WTC11 (cell line): ENCODE results near the gene RSPO4. TPM values are rescaled to one million over a fixed set of nuclear protein-coding genes. Genes with fewer than 3 reads are reported as not detected.

ENCODE experiments used
- ATAC-seq: fragments of 200-7000 bp; cut with Tn5 transposase; 2 replicates; pipeline ENCODE4 v1.10.0; 2021; ENCODE audit warnings: mild to moderate bottlenecking, moderate library complexity
- CTCF ChIA-PET: fragments of 300-600 bp; sonication (Branson Sonifier 250); formaldehyde crosslinking; loops from one replicate; lab custom pipeline; 2021; ENCODE audit warnings: antibody characterized with exemption; lab: Charles Lee
- POLR2A ChIA-PET: fragments of 350-600 bp; sonication (Branson Sonifier 250); formaldehyde crosslinking; loops from one replicate; lab custom pipeline; 2021; ENCODE audit warnings: antibody characterized with exemption; lab: Charles Lee
- DNase-seq: peaks from one replicate; pipeline ENCODE4 v3.0.0; 2021; ENCODE audit warnings: low spot score
- H3K27ac Mint-ChIP-seq: 2 replicates; pipeline ENCODE4 v1.8.0; 2021; ENCODE audit warnings: mixed read lengths
- H3K27me3 Mint-ChIP-seq: 2 replicates; pipeline ENCODE4 v1.8.0; 2021; ENCODE audit warnings: low read depth, mild to moderate bottlenecking, moderate library complexity, mixed read lengths
- H3K36me3 Mint-ChIP-seq: 2 replicates; pipeline ENCODE4 v1.8.0; 2021; ENCODE audit warnings: mixed read lengths
- H3K4me1 Mint-ChIP-seq: 2 replicates; pipeline ENCODE4 v1.8.0; 2022; ENCODE audit warnings: mixed read lengths
- H3K4me3 Mint-ChIP-seq: 2 replicates; pipeline ENCODE4 v1.8.0; 2021; ENCODE audit warnings: mild to moderate bottlenecking, moderate library complexity, mixed read lengths
- H3K9me3 Mint-ChIP-seq: 2 replicates; pipeline ENCODE4 v1.8.0; 2021; ENCODE audit warnings: mixed read lengths
- ATF3 ChIP-seq: sonication (generic); formaldehyde crosslinking; conservative IDR thresholded peaks from 2 replicates; pipeline ENCODE4 v1.8.1; 2022; ENCODE audit warnings: mild to moderate bottlenecking, missing genetic modification reagents
- CREM ChIP-seq: sonication (generic); formaldehyde crosslinking; IDR thresholded peaks from 2 replicates; pipeline ENCODE4 v1.8.1; 2022; ENCODE audit warnings: mild to moderate bottlenecking, missing genetic modification reagents, moderate library complexity
- E2F1 ChIP-seq: sonication (generic); formaldehyde crosslinking; IDR thresholded peaks from 2 replicates; pipeline ENCODE4 v1.8.0; 2022; ENCODE audit warnings: mild to moderate bottlenecking, missing genetic modification reagents
- E2F4 ChIP-seq: sonication (generic); formaldehyde crosslinking; IDR thresholded peaks from 2 replicates; pipeline ENCODE4 v1.8.1; 2022; ENCODE audit warnings: low read depth, mild to moderate bottlenecking, moderate library complexity, missing genetic modification reagents, borderline replicate concordance
- E2F5 ChIP-seq: sonication (generic); formaldehyde crosslinking; IDR thresholded peaks from 2 replicates; pipeline ENCODE4 v1.8.1; 2022; ENCODE audit warnings: mild to moderate bottlenecking, moderate library complexity, missing genetic modification reagents
- EMX1 ChIP-seq: fragments of 250-450 bp; sonication (Bioruptor Pico); IDR thresholded peaks from 2 replicates; pipeline ENCODE4 v1.8.0; 2021; ENCODE audit warnings: mild to moderate bottlenecking
- ETV6 ChIP-seq: sonication (generic); formaldehyde crosslinking; IDR thresholded peaks from 2 replicates; pipeline ENCODE4 v1.8.1; 2022; ENCODE audit warnings: mild to moderate bottlenecking, missing genetic modification reagents
- FOXJ3 ChIP-seq: sonication (generic); formaldehyde crosslinking; IDR thresholded peaks from 2 replicates; pipeline ENCODE4 v1.9.0; 2021; ENCODE audit warnings: missing genetic modification reagents, mild to moderate bottlenecking, borderline replicate concordance
- GTF2I ChIP-seq: fragments of 250-450 bp; sonication (Bioruptor Pico); conservative IDR thresholded peaks from 2 replicates; pipeline ENCODE4 v1.4.0; 2021; ENCODE audit warnings: mild to moderate bottlenecking
- HMGXB4 ChIP-seq: sonication (generic); formaldehyde crosslinking; IDR thresholded peaks from 2 replicates; pipeline ENCODE4 v1.8.1; 2023; ENCODE audit warnings: mild to moderate bottlenecking, moderate library complexity, missing genetic modification reagents
- IRF1 ChIP-seq: sonication (generic); formaldehyde crosslinking; IDR thresholded peaks from 2 replicates; pipeline ENCODE4 v1.8.0; 2023; ENCODE audit warnings: missing genetic modification reagents
- JUN ChIP-seq: sonication (generic); formaldehyde crosslinking; IDR thresholded peaks from 2 replicates; pipeline ENCODE4 v1.8.0; 2023; ENCODE audit warnings: mild to moderate bottlenecking, missing genetic modification reagents
- KAT7 ChIP-seq: sonication (generic); formaldehyde crosslinking; IDR thresholded peaks from 2 replicates; pipeline ENCODE4 v1.8.1; 2023; ENCODE audit warnings: missing genetic modification reagents, mild to moderate bottlenecking, borderline replicate concordance
- MLX ChIP-seq: sonication (generic); formaldehyde crosslinking; IDR thresholded peaks from 2 replicates; pipeline ENCODE4 v1.8.1; 2023; ENCODE audit warnings: mild to moderate bottlenecking, missing genetic modification reagents, moderate library complexity
- MXD4 ChIP-seq: fragments of 250-450 bp; sonication (Bioruptor Pico); IDR thresholded peaks from 2 replicates; pipeline ENCODE4 v1.8.0; 2021; ENCODE audit warnings: mild to moderate bottlenecking, moderate library complexity, borderline replicate concordance
- NFATC4 ChIP-seq: fragments of 250-450 bp; sonication (Bioruptor Pico); IDR thresholded peaks from 2 replicates; pipeline ENCODE4 v1.9.0; 2021; ENCODE audit warnings: mild to moderate bottlenecking
- NFE2L1 ChIP-seq: sonication (generic); formaldehyde crosslinking; IDR thresholded peaks from 2 replicates; pipeline ENCODE4 v1.8.1; 2023; ENCODE audit warnings: missing genetic modification reagents
- NR1H2 ChIP-seq: sonication (generic); formaldehyde crosslinking; IDR thresholded peaks from 2 replicates; pipeline ENCODE4 v1.9.0; 2021; ENCODE audit warnings: mild to moderate bottlenecking, moderate library complexity, missing genetic modification reagents
- NR3C1 ChIP-seq: sonication (generic); formaldehyde crosslinking; conservative IDR thresholded peaks from 2 replicates; pipeline ENCODE4 v1.8.1; 2023; ENCODE audit warnings: low read depth, mild to moderate bottlenecking, missing genetic modification reagents
- SMAD3 ChIP-seq: sonication (generic); formaldehyde crosslinking; IDR thresholded peaks from 2 replicates; pipeline ENCODE4 v1.8.0; 2022; ENCODE audit warnings: missing genetic modification reagents, mild to moderate bottlenecking, borderline replicate concordance
- SOX15 ChIP-seq: fragments of 250-450 bp; sonication (Bioruptor Pico); IDR thresholded peaks from 2 replicates; pipeline ENCODE4 v1.9.0; 2021; ENCODE audit warnings: mild to moderate bottlenecking
- TP53 ChIP-seq: sonication (generic); formaldehyde crosslinking; IDR thresholded peaks from 2 replicates; pipeline ENCODE4 v1.8.1; 2023; ENCODE audit warnings: mild to moderate bottlenecking, missing genetic modification reagents
- ZMAT4 ChIP-seq: fragments of 250-450 bp; sonication (Bioruptor Pico); IDR thresholded peaks from 2 replicates; pipeline ENCODE4 v1.9.0; 2021; ENCODE audit warnings: mild to moderate bottlenecking
- ZNF121 ChIP-seq: sonication (generic); formaldehyde crosslinking; IDR thresholded peaks from 2 replicates; pipeline ENCODE4 v1.8.0; 2023; ENCODE audit warnings: missing genetic modification reagents
- ZNF219 ChIP-seq: sonication (generic); formaldehyde crosslinking; IDR thresholded peaks from 2 replicates; pipeline ENCODE4 v1.8.0; 2023; ENCODE audit warnings: missing genetic modification reagents, mild to moderate bottlenecking, borderline replicate concordance
- ZNF263 ChIP-seq: sonication (generic); formaldehyde crosslinking; IDR thresholded peaks from 2 replicates; pipeline ENCODE4 v1.8.1; 2022; ENCODE audit warnings: low read depth, mild to moderate bottlenecking, moderate library complexity, missing genetic modification reagents
- ZNF423 ChIP-seq: fragments of 250-450 bp; sonication (Bioruptor Pico); IDR thresholded peaks from 2 replicates; pipeline ENCODE4 v2.1.2; 2022; ENCODE audit warnings: mild to moderate bottlenecking, moderate library complexity
- total RNA-seq: library from RNA; stranded (reverse); gene quantifications from 3 replicates; pipeline ENCODE4 v1.2.3, GENCODE V29; 2021

Gene RSPO4
- total RNA-seq, 1 experiment from 2014 or later = 4.5 TPM

- no peak for TF ChIP-seq MLX (CRISPR knock-in tag)
- no peak for TF ChIP-seq NR1H2 (CRISPR knock-in tag)
- no peak for TF ChIP-seq FOXJ3 (CRISPR knock-in tag)
- no peak for TF ChIP-seq NFATC4 (CRISPR knock-in tag)
- no peak for TF ChIP-seq NFE2L1 (CRISPR knock-in tag)
- TF ChIP-seq KAT7 (CRISPR knock-in tag) = no peak
- TF ChIP-seq HMGXB4 (CRISPR knock-in tag) = no peak
- no peak for TF ChIP-seq ZNF423 (CRISPR knock-in tag)
- TF ChIP-seq GTF2I (CRISPR knock-in tag) = no peak
- TF ChIP-seq NR3C1 (CRISPR knock-in tag) = no peak
- TF ChIP-seq E2F4 (CRISPR knock-in tag) = no peak
- TF ChIP-seq ZNF263 = no peak
- no peak for TF ChIP-seq SOX15 (CRISPR knock-in tag)
- TF ChIP-seq ZNF121 (CRISPR knock-in tag) = no peak
- TF ChIP-seq JUN = no peak
Measured at GRCh38 chr20:944148-944547, 58.0 kb downstream of the RSPO4 start (continued).

- ATAC-seq (no peak), DNase-seq (no peak)
- Mint-ChIP-seq H3K4me1 (peaks cover 31% of the 10 kb centered on the region), H3K36me3 (no peaks in the 10 kb centered on the region), H3K4me3 (no peak overlapping the region), H3K27me3 (no peaks in the 10 kb centered on the region; the same call in 1 of the 2 replicates), H3K27ac (no peak overlapping the region), H3K9me3 (no peaks in the 10 kb centered on the region)
- ChIA-PET CTCF (interaction anchor here (0.6 to 2.6 kb wide), 2 partner anchors 11 to 26 kb away, joined by 3 to 6 read pairs; partner anchors contain the start of gene ANGPT4), POLR2A (no interaction called here)
- TF ChIP-seq SMAD3 (CRISPR knock-in tag) = no peak
- no peak for TF ChIP-seq EMX1 (CRISPR knock-in tag)
- TF ChIP-seq MXD4 (CRISPR knock-in tag) = no peak
- TF ChIP-seq IRF1 (CRISPR knock-in tag) = no peak
- no peak for TF ChIP-seq ZNF219 (CRISPR knock-in tag)
- TF ChIP-seq E2F1 = no peak
Measured at GRCh38 chr20:942611-943010, 59.5 kb downstream of the RSPO4 start.

- POLR2A ChIA-PET = interaction anchor here (0.6 kb wide), 1 partner anchor 82 kb away, joined by 3 read pairs; no protein-coding TSS in a partner anchor
Measured at GRCh38 chr20:940926-941325, 61.2 kb downstream of the RSPO4 start.

More at GRCh38 chr20:940926-941325, 61.2 kb downstream of the RSPO4 start:
- DNase-seq = no peak
- TF ChIP-seq ZMAT4 (CRISPR knock-in tag) (no peak), TP53 (CRISPR knock-in tag) (no peak), E2F5 (no peak), CREM (CRISPR knock-in tag) (no peak), ETV6 (no peak), ATF3 (CRISPR knock-in tag) (no peak)
- TF ChIP-seq, all 79 proteins: peak for 0
- H3K27ac Mint-ChIP-seq = no peak overlapping the region
- no peak overlapping the region for H3K4me3 Mint-ChIP-seq
- CTCF ChIA-PET = no interaction called here
- no peak for ATAC-seq
- H3K27me3 Mint-ChIP-seq = no peaks in the 10 kb centered on the region; the same call in 1 of the 2 replicates
- no peaks in the 10 kb centered on the region for H3K36me3 Mint-ChIP-seq
- H3K9me3 Mint-ChIP-seq = peaks cover 3% of the 10 kb centered on the region
- peaks cover 31% of the 10 kb centered on the region for H3K4me1 Mint-ChIP-seq
